Mesendoderm (in vitro differentiated cells): ENCODE results near the gene PTK7.
A peak's percentile ranks its signal among the peaks of the same experiment; 100 is the strongest.

ENCODE experiments used
- DNase-seq: peaks from one replicate; pipeline ENCODE4 v3.0.0; 2013
- H2AK5ac ChIP-seq: 2 replicates; pipeline ENCODE4 v1.6.1; 2013; ENCODE audit warnings: low read length, inconsistent platforms
- H2BK120ac ChIP-seq: 2 replicates; pipeline ENCODE4 v1.6.1; 2013; ENCODE audit warnings: low read depth, mild to moderate bottlenecking, low read length, moderate library complexity, mixed read lengths
- H2BK15ac ChIP-seq: replicated peaks from 2 replicates; pipeline ENCODE4 v1.6.1; 2013; ENCODE audit warnings: low read depth, mild to moderate bottlenecking, moderate library complexity
- H2BK5ac ChIP-seq: 2 replicates; pipeline ENCODE4 v1.6.1; 2013; ENCODE audit warnings: low read length, inconsistent platforms
- H3K18ac ChIP-seq: 2 replicates; pipeline ENCODE4 v1.6.1; 2013; ENCODE audit warnings: mild to moderate bottlenecking, low read length, mixed read lengths
- H3K23ac ChIP-seq: one replicate; pipeline ENCODE4 v1.6.1; 2013; ENCODE audit warnings: low read length
- H3K27ac ChIP-seq: 2 replicates; pipeline ENCODE4 v1.5.1; 2013; ENCODE audit warnings: low read depth, mild to moderate bottlenecking, inconsistent platforms, low read length, moderate library complexity
- H3K27me3 ChIP-seq: 2 replicates; pipeline ENCODE4 v1.6.1; 2013; ENCODE audit warnings: low read length, control low read depth, mild to moderate bottlenecking, inconsistent platforms; ENCODE audit not compliant: insufficient read depth, poor library complexity
- H3K36me3 ChIP-seq: 2 replicates; pipeline ENCODE4 v1.6.1; 2013; ENCODE audit warnings: low read length, inconsistent platforms; ENCODE audit not compliant: control insufficient read depth, insufficient read depth
- H3K4ac ChIP-seq: one replicate; pipeline ENCODE4 v1.6.1; 2013; ENCODE audit warnings: low read depth, mild to moderate bottlenecking, low read length, moderate library complexity
- H3K4me1 ChIP-seq: 2 replicates; pipeline ENCODE4 v1.6.1; 2013; ENCODE audit warnings: low read depth, low read length, inconsistent platforms; ENCODE audit not compliant: control insufficient read depth
- H3K4me2 ChIP-seq: 2 replicates; pipeline ENCODE4 v1.6.1; 2013; ENCODE audit warnings: low read length
- H3K4me3 ChIP-seq: 2 replicates; pipeline ENCODE4 v1.5.1; 2013; ENCODE audit warnings: mild to moderate bottlenecking, low read length
- H3K56ac ChIP-seq: one replicate; pipeline ENCODE4 v1.6.1; 2013; ENCODE audit warnings: low read length
- H3K79me1 ChIP-seq: 2 replicates; pipeline ENCODE4 v1.6.1; 2013; ENCODE audit warnings: low read length, inconsistent platforms
- H3K79me2 ChIP-seq: 2 replicates; pipeline ENCODE4 v1.6.1; 2013; ENCODE audit warnings: mild to moderate bottlenecking, low read length; ENCODE audit not compliant: control insufficient read depth, insufficient read depth
- H3K9ac ChIP-seq: 2 replicates; pipeline ENCODE4 v1.6.1; 2013; ENCODE audit warnings: low read length, inconsistent platforms
- H4K5ac ChIP-seq: one replicate; pipeline ENCODE4 v1.6.1; 2013; ENCODE audit warnings: low read length
- H4K8ac ChIP-seq: one replicate; pipeline ENCODE4 v1.6.1; 2013; ENCODE audit warnings: low read depth, mild to moderate bottlenecking, control low read depth, low read length, moderate library complexity
- WGBS: extraction: QIAGEN DNeasy Blood & Tissue Kit; methylation state at CpG from one replicate; pipeline ENCODE4 v1.1.7; 2013; ENCODE audit warnings: low lambda C conversion rate, missing lambda C conversion rate; ENCODE audit not compliant: insufficient coverage; ENCODE audit errors: extremely low coverage; 5-methylcytosine and 5-hydroxymethylcytosine counted together

PTK7 gene

GRCh38 chr6:43174263-43175112 lies 98.4 kb downstream of the PTK7 start:
- H3K79me1 ChIP-seq = peaks cover 28% of the 10 kb centered on the region
- peak overlapping the region; percentile 51 for H3K27ac ChIP-seq
- no peak overlapping the region for H3K18ac ChIP-seq
- H3K4me2 ChIP-seq = peak overlapping the region; percentile 49
- no CpG with 5 or more reads among the region's 32 CpGs for WGBS
- no peak overlapping the region for H3K4me3 ChIP-seq
- no peak overlapping the region for H3K4ac ChIP-seq
- no peak overlapping the region for H4K5ac ChIP-seq
- peaks cover 13% of the 10 kb centered on the region for H3K4me1 ChIP-seq
- no peak overlapping the region for H3K23ac ChIP-seq
- peaks cover 15% of the 10 kb centered on the region for H3K36me3 ChIP-seq
- H3K79me2 ChIP-seq = peaks cover 23% of the 10 kb centered on the region
- no peak overlapping the region for H2BK5ac ChIP-seq
- no peak overlapping the region for H2BK15ac ChIP-seq
- peak; percentile 100 for DNase-seq
- H3K27me3 ChIP-seq = no peaks in the 10 kb centered on the region
- H3K56ac ChIP-seq = no peak overlapping the region
- H2AK5ac ChIP-seq = no peak overlapping the region
- no peak overlapping the region for H4K8ac ChIP-seq
- H2BK120ac ChIP-seq = no peak overlapping the region
- H3K9ac ChIP-seq = peak overlapping the region; percentile 50

- H3K4me1 ChIP-seq = peaks cover 13% of the 10 kb centered on the region
- H2BK15ac ChIP-seq = no peak overlapping the region
- no peak overlapping the region for H2AK5ac ChIP-seq
- H4K5ac ChIP-seq = no peak overlapping the region
- DNase-seq = no peak
- no peak overlapping the region for H3K56ac ChIP-seq
- WGBS = no CpG with 5 or more reads among the region's 11 CpGs
- no peak overlapping the region for H3K4me2 ChIP-seq
- peaks cover 15% of the 10 kb centered on the region for H3K36me3 ChIP-seq
- H3K79me1 ChIP-seq = peaks cover 28% of the 10 kb centered on the region
- H3K27me3 ChIP-seq = no peaks in the 10 kb centered on the region
- peaks cover 23% of the 10 kb centered on the region for H3K79me2 ChIP-seq
- H4K8ac ChIP-seq = no peak overlapping the region
- no peak overlapping the region for H3K4ac ChIP-seq
- no peak overlapping the region for H3K27ac ChIP-seq
- no peak overlapping the region for H3K23ac ChIP-seq
- no peak overlapping the region for H3K4me3 ChIP-seq
- H3K18ac ChIP-seq = no peak overlapping the region
- no peak overlapping the region for H2BK120ac ChIP-seq
- H3K9ac ChIP-seq = no peak overlapping the region
- no peak overlapping the region for H2BK5ac ChIP-seq
Observed at GRCh38 chr6:43175676-43176422, 99.7 kb downstream of the PTK7 start.

- no peaks in the 10 kb centered on the region for H3K27me3 ChIP-seq
- DNase-seq = no peak
- H3K79me2 ChIP-seq = peaks cover 23% of the 10 kb centered on the region
- H2AK5ac ChIP-seq = no peak overlapping the region
- H3K79me1 ChIP-seq = peaks cover 28% of the 10 kb centered on the region
- H2BK120ac ChIP-seq = no peak overlapping the region
- no peak overlapping the region for H2BK5ac ChIP-seq
- no CpG with 5 or more reads among the region's 6 CpGs for WGBS
- no peak overlapping the region for H3K18ac ChIP-seq
- H4K5ac ChIP-seq = no peak overlapping the region
- H3K9ac ChIP-seq = no peak overlapping the region
- H3K4me1 ChIP-seq = peaks cover 13% of the 10 kb centered on the region
- H3K56ac ChIP-seq = no peak overlapping the region
- H3K23ac ChIP-seq = no peak overlapping the region
- H3K4ac ChIP-seq = no peak overlapping the region
- no peak overlapping the region for H2BK15ac ChIP-seq
- H3K4me3 ChIP-seq = no peak overlapping the region
- H3K27ac ChIP-seq = no peak overlapping the region
- no peak overlapping the region for H3K4me2 ChIP-seq
- H3K36me3 ChIP-seq = peaks cover 15% of the 10 kb centered on the region
- H4K8ac ChIP-seq = no peak overlapping the region
Observed at GRCh38 chr6:43176423-43176786, 100.3 kb downstream of the PTK7 start.

GRCh38 chr6:43178150-43178549 lies 102.0 kb downstream of the PTK7 start:
- Histone ChIP-seq H3K18ac (no peak overlapping the region), H4K8ac (no peak overlapping the region), H3K4ac (no peak overlapping the region), H3K79me2 (peaks cover 10% of the 10 kb centered on the region), H3K27ac (no peak overlapping the region), H3K4me2 (no peak overlapping the region), H2AK5ac (no peak overlapping the region), H2BK15ac (no peak overlapping the region), H2BK5ac (no peak overlapping the region), H3K56ac (no peak overlapping the region), H2BK120ac (no peak overlapping the region), H3K27me3 (no peaks in the 10 kb centered on the region), H3K4me1 (peaks cover 9% of the 10 kb centered on the region), H4K5ac (no peak overlapping the region), H3K36me3 (peaks cover 15% of the 10 kb centered on the region), H3K9ac (no peak overlapping the region), H3K4me3 (no peak overlapping the region), H3K23ac (no peak overlapping the region), H3K79me1 (peaks cover 19% of the 10 kb centered on the region)
- DNase-seq = no peak
- WGBS = no CpG with 5 or more reads among the region's 12 CpGs

GRCh38 chr6:43178951-43179830 lies 103.1 kb downstream of the PTK7 start:
- no peak overlapping the region for H2BK5ac ChIP-seq
- no peak overlapping the region for H3K23ac ChIP-seq
- no peak overlapping the region for H3K4me2 ChIP-seq
- DNase-seq = no peak
- H4K5ac ChIP-seq = no peak overlapping the region
- peaks cover 2% of the 10 kb centered on the region for H3K4me1 ChIP-seq
- peaks cover 4% of the 10 kb centered on the region for H3K79me2 ChIP-seq
- no peak overlapping the region for H3K4me3 ChIP-seq
- no peaks in the 10 kb centered on the region for H3K27me3 ChIP-seq
- no peak overlapping the region for H3K9ac ChIP-seq
- H3K56ac ChIP-seq = no peak overlapping the region
- no peak overlapping the region for H4K8ac ChIP-seq
- H3K79me1 ChIP-seq = peaks cover 13% of the 10 kb centered on the region
- WGBS = no CpG with 5 or more reads among the region's 20 CpGs
- H2AK5ac ChIP-seq = no peak overlapping the region
- H3K18ac ChIP-seq = no peak overlapping the region
- no peak overlapping the region for H2BK15ac ChIP-seq
- H3K4ac ChIP-seq = no peak overlapping the region
- no peak overlapping the region for H2BK120ac ChIP-seq
- no peak overlapping the region for H3K27ac ChIP-seq
- peaks cover 15% of the 10 kb centered on the region for H3K36me3 ChIP-seq
